GM10266 (cell line): ENCODE data around the gene STARD9.

Experiments used
- DNase-seq: peaks from one replicate; pipeline ENCODE4 v3.0.0; 2012; ENCODE audit errors: extremely low spot score
- CTCF ChIP-seq: IDR thresholded peaks from 2 replicates; pipeline ENCODE4 v1.5.1; 2012; ENCODE audit warnings: mild to moderate bottlenecking, low read depth; ENCODE audit not compliant: control insufficient read depth, insufficient read depth; ENCODE audit errors: missing control alignments

The STARD9 gene

GRCh38 chr15:42691308-42691707 is 115.9 kb downstream of the STARD9 start:
- no peak for TF ChIP-seq CTCF

GRCh38 chr15:42691770-42692169 is 116.4 kb downstream of the STARD9 start:
- no peak for TF ChIP-seq CTCF
- no peak for DNase-seq

More at GRCh38 chr15:42691308-42691707, 115.9 kb downstream of the STARD9 start:
- no peak for DNase-seq

- TF ChIP-seq CTCF: no peak
- DNase-seq: no peak
Observed at GRCh38 chr15:42692536-42692935, 117.1 kb downstream of the STARD9 start.

GRCh38 chr15:42692997-42693396 is 117.6 kb downstream of the STARD9 start:
- no peak for TF ChIP-seq CTCF
- no peak for DNase-seq

- no peak for TF ChIP-seq CTCF
- DNase-seq: no peak
Observed at GRCh38 chr15:42693496-42693895, 118.1 kb downstream of the STARD9 start.

- no peak for DNase-seq
- TF ChIP-seq CTCF: no peak
Observed at GRCh38 chr15:42693942-42694341, 118.5 kb downstream of the STARD9 start.

- no peak for DNase-seq
- TF ChIP-seq CTCF: no peak
Observed at GRCh38 chr15:42694398-42694797, 119.0 kb downstream of the STARD9 start.
